GM19324 (cell line): Measurements from ENCODE around the gene NARS2.
A peak's percentile ranks its signal among the peaks of the same experiment; 100 is the strongest.
"Not testable (repeated sequence)": the region's sequence is repeated elsewhere in the genome, so short reads cannot be mapped to it uniquely, and the experiment has no call there.

Source experiments
- ATAC-seq: cut with Tn5 transposase; IDR thresholded peaks from one replicate; pipeline ENCODE4 v1.9.1; 2021; ENCODE audit warnings: mild to moderate bottlenecking, moderate library complexity; ENCODE audit not compliant: unreplicated experiment, low FRiP score

Gene NARS2

GRCh38 chr11:78499971-78500370, 74.7 kb downstream of the NARS2 start:
- ATAC-seq = no peak

- ATAC-seq = no peak
These were observed 77.4 kb downstream of the NARS2 start for GRCh38 chr11:78497293-78497692.

- ATAC-seq = no peak
These were observed 81.2 kb downstream of the NARS2 start for GRCh38 chr11:78493413-78493975.

GRCh38 chr11:78492973-78493372, 81.7 kb downstream of the NARS2 start:
- ATAC-seq = no peak

- no peak for ATAC-seq
These were observed 85.5 kb downstream of the NARS2 start for GRCh38 chr11:78489184-78489583.

GRCh38 chr11:78478536-78478935, 96.1 kb downstream of the NARS2 start:
- ATAC-seq = no peak

- no peak for ATAC-seq
These were observed 98.6 kb downstream of the NARS2 start for GRCh38 chr11:78476066-78476465.

- ATAC-seq = no peak
These were observed 100.2 kb downstream of the NARS2 start for GRCh38 chr11:78474451-78474850.

GRCh38 chr11:78472905-78473304, 101.8 kb downstream of the NARS2 start:
- no peak for ATAC-seq

- ATAC-seq = no peak
These were observed 102.3 kb downstream of the NARS2 start for GRCh38 chr11:78472382-78472781.

- ATAC-seq = no peak
These were observed 103.7 kb downstream of the NARS2 start for GRCh38 chr11:78470861-78471442.

- ATAC-seq = no peak
These were observed 104.8 kb downstream of the NARS2 start for GRCh38 chr11:78469896-78470295.

- no peak for ATAC-seq
These were observed 106.7 kb downstream of the NARS2 start for GRCh38 chr11:78467931-78468330.

GRCh38 chr11:78467370-78467769, 107.3 kb downstream of the NARS2 start:
- no peak for ATAC-seq

- ATAC-seq = peak; percentile 96
These were observed 109.3 kb downstream of the NARS2 start for GRCh38 chr11:78465169-78465942.

GRCh38 chr11:78464787-78465168, 109.9 kb downstream of the NARS2 start:
- ATAC-seq = not testable (repeated sequence)

GRCh38 chr11:78460471-78460870, 114.2 kb downstream of the NARS2 start:
- ATAC-seq = no peak

- no peak for ATAC-seq
These were observed 114.9 kb downstream of the NARS2 start for GRCh38 chr11:78459738-78460137.

GRCh38 chr11:78457448-78457847, 117.2 kb downstream of the NARS2 start:
- no peak for ATAC-seq

GRCh38 chr11:78453140-78453935, 121.3 kb downstream of the NARS2 start:
- peak; percentile 43 for ATAC-seq
